ENCODE measurements around the gene NMBR.

The NMBR gene

DNA sequence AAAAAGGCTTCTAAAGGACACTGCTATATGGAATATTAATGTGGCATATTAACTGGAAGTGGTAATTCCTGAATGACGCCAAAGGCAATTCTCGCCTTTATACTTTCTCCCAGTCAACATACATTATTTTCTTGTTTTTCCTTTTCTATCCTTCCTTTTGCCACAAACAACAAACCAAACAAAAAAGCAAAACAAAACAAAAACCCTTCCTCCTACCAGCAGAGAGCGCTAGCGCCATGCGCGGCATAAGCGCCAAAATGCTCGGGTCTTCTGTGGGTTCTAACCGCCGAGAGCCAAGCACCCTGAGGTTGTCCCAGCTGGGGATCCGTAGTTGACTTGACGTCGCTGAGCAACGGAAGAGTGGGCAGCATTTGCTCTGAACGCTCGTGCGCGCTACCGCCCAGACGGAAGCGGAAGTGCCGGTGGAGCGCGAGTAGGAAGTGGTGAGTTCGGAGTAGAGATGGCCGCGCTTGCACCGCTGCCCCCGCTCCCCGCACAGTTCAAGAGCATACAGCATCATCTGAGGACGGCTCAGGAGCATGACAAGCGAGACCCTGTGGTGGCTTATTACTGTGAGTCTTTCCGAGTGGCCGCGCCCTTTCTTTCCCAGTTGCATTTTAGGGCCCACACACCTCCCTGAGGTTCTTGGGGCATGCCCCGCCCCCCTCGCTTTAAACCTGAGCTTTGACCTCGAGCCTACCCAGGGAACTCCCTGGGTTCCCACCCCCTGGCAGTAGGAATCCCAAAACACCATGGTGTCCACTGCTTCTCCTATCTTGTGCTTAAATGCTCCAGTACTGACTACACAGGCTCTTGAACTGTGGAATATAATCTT, at the start of gene NMBR, which contains the start of gene VTA1 (continued):
- TF ChIP-seq, protein P1, sequence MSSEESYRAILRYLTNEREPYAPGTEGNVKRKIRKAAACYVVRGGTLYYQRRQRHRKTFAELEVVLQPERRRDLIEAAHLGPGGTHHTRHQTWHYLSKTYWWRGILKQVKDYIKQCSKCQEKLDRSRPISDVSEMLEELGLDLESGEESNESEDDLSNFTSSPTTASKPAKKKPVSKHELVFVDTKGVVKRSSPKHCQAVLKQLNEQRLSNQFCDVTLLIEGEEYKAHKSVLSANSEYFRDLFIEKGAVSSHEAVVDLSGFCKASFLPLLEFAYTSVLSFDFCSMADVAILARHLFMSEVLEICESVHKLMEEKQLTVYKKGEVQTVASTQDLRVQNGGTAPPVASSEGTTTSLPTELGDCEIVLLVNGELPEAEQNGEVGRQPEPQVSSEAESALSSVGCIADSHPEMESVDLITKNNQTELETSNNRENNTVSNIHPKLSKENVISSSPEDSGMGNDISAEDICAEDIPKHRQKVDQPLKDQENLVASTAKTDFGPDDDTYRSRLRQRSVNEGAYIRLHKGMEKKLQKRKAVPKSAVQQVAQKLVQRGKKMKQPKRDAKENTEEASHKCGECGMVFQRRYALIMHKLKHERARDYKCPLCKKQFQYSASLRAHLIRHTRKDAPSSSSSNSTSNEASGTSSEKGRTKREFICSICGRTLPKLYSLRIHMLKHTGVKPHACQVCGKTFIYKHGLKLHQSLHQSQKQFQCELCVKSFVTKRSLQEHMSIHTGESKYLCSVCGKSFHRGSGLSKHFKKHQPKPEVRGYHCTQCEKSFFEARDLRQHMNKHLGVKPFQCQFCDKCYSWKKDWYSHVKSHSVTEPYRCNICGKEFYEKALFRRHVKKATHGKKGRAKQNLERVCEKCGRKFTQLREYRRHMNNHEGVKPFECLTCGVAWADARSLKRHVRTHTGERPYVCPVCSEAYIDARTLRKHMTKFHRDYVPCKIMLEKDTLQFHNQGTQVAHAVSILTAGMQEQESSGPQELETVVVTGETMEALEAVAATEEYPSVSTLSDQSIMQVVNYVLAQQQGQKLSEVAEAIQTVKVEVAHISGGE (tag by site-specific recombination; conservative IDR thresholded peaks at IDR 0.05; ENCODE audit: low read depth) = peak; percentile 96
- TF ChIP-seq, protein P2, sequence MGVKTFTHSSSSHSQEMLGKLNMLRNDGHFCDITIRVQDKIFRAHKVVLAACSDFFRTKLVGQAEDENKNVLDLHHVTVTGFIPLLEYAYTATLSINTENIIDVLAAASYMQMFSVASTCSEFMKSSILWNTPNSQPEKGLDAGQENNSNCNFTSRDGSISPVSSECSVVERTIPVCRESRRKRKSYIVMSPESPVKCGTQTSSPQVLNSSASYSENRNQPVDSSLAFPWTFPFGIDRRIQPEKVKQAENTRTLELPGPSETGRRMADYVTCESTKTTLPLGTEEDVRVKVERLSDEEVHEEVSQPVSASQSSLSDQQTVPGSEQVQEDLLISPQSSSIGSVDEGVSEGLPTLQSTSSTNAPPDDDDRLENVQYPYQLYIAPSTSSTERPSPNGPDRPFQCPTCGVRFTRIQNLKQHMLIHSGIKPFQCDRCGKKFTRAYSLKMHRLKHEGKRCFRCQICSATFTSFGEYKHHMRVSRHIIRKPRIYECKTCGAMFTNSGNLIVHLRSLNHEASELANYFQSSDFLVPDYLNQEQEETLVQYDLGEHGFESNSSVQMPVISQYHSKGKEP (tag by site-specific recombination; IDR thresholded peaks at IDR 0.05) = peak; percentile 40; the same call in 1 of the 2 replicates
- TF ChIP-seq ZFHX2 (tag by site-specific recombination; conservative IDR thresholded peaks at IDR 0.05) = peak; percentile 85
- TF ChIP-seq YY1 (tag by site-specific recombination; IDR thresholded peaks at IDR 0.05) = peak; percentile 88
- peak; percentile 40; the same call in 1 of the 2 replicates for TF ChIP-seq KLF1 (tag by site-specific recombination; IDR thresholded peaks at IDR 0.05)
- TF ChIP-seq, protein P3, sequence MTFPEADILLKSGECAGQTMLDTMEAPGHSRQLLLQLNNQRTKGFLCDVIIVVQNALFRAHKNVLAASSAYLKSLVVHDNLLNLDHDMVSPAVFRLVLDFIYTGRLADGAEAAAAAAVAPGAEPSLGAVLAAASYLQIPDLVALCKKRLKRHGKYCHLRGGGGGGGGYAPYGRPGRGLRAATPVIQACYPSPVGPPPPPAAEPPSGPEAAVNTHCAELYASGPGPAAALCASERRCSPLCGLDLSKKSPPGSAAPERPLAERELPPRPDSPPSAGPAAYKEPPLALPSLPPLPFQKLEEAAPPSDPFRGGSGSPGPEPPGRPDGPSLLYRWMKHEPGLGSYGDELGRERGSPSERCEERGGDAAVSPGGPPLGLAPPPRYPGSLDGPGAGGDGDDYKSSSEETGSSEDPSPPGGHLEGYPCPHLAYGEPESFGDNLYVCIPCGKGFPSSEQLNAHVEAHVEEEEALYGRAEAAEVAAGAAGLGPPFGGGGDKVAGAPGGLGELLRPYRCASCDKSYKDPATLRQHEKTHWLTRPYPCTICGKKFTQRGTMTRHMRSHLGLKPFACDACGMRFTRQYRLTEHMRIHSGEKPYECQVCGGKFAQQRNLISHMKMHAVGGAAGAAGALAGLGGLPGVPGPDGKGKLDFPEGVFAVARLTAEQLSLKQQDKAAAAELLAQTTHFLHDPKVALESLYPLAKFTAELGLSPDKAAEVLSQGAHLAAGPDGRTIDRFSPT (tag by site-specific recombination; IDR thresholded peaks at IDR 0.05) = peak; percentile 76
- TF ChIP-seq SETDB1 (IDR thresholded peaks at IDR 0.05; ENCODE audit: insufficient read length, low read length) = peak; percentile 86
- TF ChIP-seq, protein P4, sequence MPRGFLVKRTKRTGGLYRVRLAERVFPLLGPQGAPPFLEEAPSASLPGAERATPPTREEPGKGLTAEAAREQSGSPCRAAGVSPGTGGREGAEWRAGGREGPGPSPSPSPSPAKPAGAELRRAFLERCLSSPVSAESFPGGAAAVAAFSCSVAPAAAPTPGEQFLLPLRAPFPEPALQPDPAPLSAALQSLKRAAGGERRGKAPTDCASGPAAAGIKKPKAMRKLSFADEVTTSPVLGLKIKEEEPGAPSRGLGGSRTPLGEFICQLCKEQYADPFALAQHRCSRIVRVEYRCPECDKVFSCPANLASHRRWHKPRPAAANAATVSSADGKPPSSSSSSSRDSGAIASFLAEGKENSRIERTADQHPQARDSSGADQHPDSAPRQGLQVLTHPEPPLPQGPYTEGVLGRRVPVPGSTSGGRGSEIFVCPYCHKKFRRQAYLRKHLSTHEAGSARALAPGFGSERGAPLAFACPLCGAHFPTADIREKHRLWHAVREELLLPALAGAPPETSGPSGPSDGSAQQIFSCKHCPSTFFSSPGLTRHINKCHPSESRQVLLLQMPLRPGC (tag by site-specific recombination; IDR thresholded peaks at IDR 0.05) = peak; percentile 78
- peak; percentile 63; the same call in 1 of the 2 replicates for TF ChIP-seq ZNF335 (tag by site-specific recombination; conservative IDR thresholded peaks at IDR 0.05)
- TF ChIP-seq, protein P5, sequence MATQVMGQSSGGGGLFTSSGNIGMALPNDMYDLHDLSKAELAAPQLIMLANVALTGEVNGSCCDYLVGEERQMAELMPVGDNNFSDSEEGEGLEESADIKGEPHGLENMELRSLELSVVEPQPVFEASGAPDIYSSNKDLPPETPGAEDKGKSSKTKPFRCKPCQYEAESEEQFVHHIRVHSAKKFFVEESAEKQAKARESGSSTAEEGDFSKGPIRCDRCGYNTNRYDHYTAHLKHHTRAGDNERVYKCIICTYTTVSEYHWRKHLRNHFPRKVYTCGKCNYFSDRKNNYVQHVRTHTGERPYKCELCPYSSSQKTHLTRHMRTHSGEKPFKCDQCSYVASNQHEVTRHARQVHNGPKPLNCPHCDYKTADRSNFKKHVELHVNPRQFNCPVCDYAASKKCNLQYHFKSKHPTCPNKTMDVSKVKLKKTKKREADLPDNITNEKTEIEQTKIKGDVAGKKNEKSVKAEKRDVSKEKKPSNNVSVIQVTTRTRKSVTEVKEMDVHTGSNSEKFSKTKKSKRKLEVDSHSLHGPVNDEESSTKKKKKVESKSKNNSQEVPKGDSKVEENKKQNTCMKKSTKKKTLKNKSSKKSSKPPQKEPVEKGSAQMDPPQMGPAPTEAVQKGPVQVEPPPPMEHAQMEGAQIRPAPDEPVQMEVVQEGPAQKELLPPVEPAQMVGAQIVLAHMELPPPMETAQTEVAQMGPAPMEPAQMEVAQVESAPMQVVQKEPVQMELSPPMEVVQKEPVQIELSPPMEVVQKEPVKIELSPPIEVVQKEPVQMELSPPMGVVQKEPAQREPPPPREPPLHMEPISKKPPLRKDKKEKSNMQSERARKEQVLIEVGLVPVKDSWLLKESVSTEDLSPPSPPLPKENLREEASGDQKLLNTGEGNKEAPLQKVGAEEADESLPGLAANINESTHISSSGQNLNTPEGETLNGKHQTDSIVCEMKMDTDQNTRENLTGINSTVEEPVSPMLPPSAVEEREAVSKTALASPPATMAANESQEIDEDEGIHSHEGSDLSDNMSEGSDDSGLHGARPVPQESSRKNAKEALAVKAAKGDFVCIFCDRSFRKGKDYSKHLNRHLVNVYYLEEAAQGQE (tag by site-specific recombination; IDR thresholded peaks at IDR 0.05) = peak; percentile 54; the same call in 1 of the 2 replicates
- TF ChIP-seq MZF1 (tag by site-specific recombination; IDR thresholded peaks at IDR 0.05; ENCODE audit: borderline replicate concordance) = peak; percentile 33; the same call in 1 of the 2 replicates
- TF ChIP-seq, protein P6, sequence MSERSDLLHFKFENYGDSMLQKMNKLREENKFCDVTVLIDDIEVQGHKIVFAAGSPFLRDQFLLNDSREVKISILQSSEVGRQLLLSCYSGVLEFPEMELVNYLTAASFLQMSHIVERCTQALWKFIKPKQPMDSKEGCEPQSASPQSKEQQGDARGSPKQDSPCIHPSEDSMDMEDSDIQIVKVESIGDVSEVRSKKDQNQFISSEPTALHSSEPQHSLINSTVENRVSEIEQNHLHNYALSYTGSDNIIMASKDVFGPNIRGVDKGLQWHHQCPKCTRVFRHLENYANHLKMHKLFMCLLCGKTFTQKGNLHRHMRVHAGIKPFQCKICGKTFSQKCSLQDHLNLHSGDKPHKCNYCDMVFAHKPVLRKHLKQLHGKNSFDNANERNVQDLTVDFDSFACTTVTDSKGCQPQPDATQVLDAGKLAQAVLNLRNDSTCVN (tag by site-specific recombination; optimal IDR thresholded peaks at IDR 0.05) = peak; percentile 89
- TF ChIP-seq ZIC2 (tag by site-specific recombination; IDR thresholded peaks at IDR 0.05) = peak; percentile 45
- no peak for TF ChIP-seq ZFP3 (tag by site-specific recombination; IDR thresholded peaks at IDR 0.05; ENCODE audit: low read depth)
- peak; percentile 91 for TF ChIP-seq KLF9 (tag by site-specific recombination; IDR thresholded peaks at IDR 0.05; ENCODE audit: low read depth)
- TF ChIP-seq, protein P7, sequence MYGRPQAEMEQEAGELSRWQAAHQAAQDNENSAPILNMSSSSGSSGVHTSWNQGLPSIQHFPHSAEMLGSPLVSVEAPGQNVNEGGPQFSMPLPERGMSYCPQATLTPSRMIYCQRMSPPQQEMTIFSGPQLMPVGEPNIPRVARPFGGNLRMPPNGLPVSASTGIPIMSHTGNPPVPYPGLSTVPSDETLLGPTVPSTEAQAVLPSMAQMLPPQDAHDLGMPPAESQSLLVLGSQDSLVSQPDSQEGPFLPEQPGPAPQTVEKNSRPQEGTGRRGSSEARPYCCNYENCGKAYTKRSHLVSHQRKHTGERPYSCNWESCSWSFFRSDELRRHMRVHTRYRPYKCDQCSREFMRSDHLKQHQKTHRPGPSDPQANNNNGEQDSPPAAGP (tag by site-specific recombination; IDR thresholded peaks at IDR 0.05) = peak; percentile 91; the same call in 1 of the 2 replicates
- TF ChIP-seq ZNF391 (tag by site-specific recombination; IDR thresholded peaks at IDR 0.05; ENCODE audit: borderline replicate concordance, low read depth) = peak; percentile 74; the same call in 1 of the 2 replicates
- TF ChIP-seq BCL11B (tag by site-specific recombination; IDR thresholded peaks at IDR 0.05; ENCODE audit: low read depth) = no peak
- TF ChIP-seq ZNF654 (tag by site-specific recombination; IDR thresholded peaks at IDR 0.05; ENCODE audit: low read depth) = peak; percentile 99
